Measurements from ENCODE around the gene C2CD2. TPM values are rescaled to one million over a fixed set of nuclear protein-coding genes. Genes with fewer than 3 reads are reported as not detected.

The C2CD2 gene
- total RNA-seq, 1 donor from 2014 or later = 8.3 TPM

GRCh38 chr21:41932191-41932575, 21.6 kb downstream of the C2CD2 start:
- DNase-seq = no peak

- DNase-seq = no peak
Observed at GRCh38 chr21:41931041-41931451, 22.8 kb downstream of the C2CD2 start.

GRCh38 chr21:41929248-41929647, 24.6 kb downstream of the C2CD2 start:
- no peak for DNase-seq

GRCh38 chr21:41928621-41929220, 25.1 kb downstream of the C2CD2 start:
- DNase-seq = no peak

GRCh38 chr21:41927727-41928409, 25.9 kb downstream of the C2CD2 start:
- DNase-seq = no peak

GRCh38 chr21:41926807-41927171, 27.0 kb downstream of the C2CD2 start:
- no peak for DNase-seq

- no peak for DNase-seq
Observed at GRCh38 chr21:41926117-41926806, 27.6 kb downstream of the C2CD2 start.

- DNase-seq = no peak
Observed at GRCh38 chr21:41925767-41926116, 28.1 kb downstream of the C2CD2 start.

- DNase-seq = no peak
Observed at GRCh38 chr21:41924368-41924754, 29.5 kb downstream of the C2CD2 start.

GRCh38 chr21:41923631-41924367, 30.0 kb downstream of the C2CD2 start:
- DNase-seq = no peak

GRCh38 chr21:41923186-41923585, 30.6 kb downstream of the C2CD2 start:
- no peak for DNase-seq

GRCh38 chr21:41921021-41921420, 32.8 kb downstream of the C2CD2 start:
- DNase-seq = no peak

- no peak for DNase-seq
Observed at GRCh38 chr21:41920476-41920875, 33.3 kb downstream of the C2CD2 start.

- no peak for DNase-seq
Observed at GRCh38 chr21:41919666-41920398, 34.0 kb downstream of the C2CD2 start.

GRCh38 chr21:41918561-41919358, 35.1 kb downstream of the C2CD2 start:
- no peak for DNase-seq

GRCh38 chr21:41917531-41917930, 36.3 kb downstream of the C2CD2 start:
- no peak for DNase-seq

- no peak for DNase-seq
Observed at GRCh38 chr21:41916888-41917433, 36.9 kb downstream of the C2CD2 start.

- DNase-seq = no peak
Observed at GRCh38 chr21:41914965-41915364, 38.9 kb downstream of the C2CD2 start.

GRCh38 chr21:41914358-41914757, 39.5 kb downstream of the C2CD2 start:
- no peak for DNase-seq

- no peak for DNase-seq
Observed at GRCh38 chr21:41913230-41913629, 40.6 kb downstream of the C2CD2 start.

GRCh38 chr21:41908829-41909228, 45.0 kb downstream of the C2CD2 start:
- DNase-seq = no peak
